Measurements from ENCODE around the gene ZBTB1.

Gene ZBTB1

GRCh38 chr14:64518229-64518628 lies 13.7 kb downstream of the ZBTB1 start:
- no peak overlapping the region for H3K4me3 ChIP-seq (replicated peaks in 1 of 2; ENCODE audit: low read depth in 2 of 2, low read length in 2 of 2)
- no peak for TF ChIP-seq CTCF (IDR thresholded peaks at IDR 0.05; ENCODE audit: low read depth, low read length)
- DNase-seq (ENCODE audit: low read depth in 2 of 2), result no peak

DNA sequence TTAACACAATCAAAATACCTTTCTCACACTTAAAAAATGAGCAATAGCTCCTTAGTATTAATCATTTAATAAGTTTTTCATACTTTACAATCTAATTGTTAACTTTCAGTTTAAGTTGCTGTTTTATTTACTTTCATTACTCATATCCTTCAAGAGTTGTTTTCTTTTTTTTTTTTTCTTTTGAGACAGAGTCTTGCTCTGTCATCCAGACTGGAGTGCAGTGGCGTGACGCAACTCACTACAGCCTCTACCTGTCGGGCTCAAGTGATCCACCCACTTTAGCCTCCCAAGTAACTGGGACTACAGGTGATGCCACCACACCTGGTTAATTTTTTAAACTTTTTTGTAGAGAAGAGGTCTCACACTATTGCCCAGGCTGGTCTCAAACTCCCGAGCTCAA lies 16.1 kb downstream of the ZBTB1 start:
- no peak for TF ChIP-seq CTCF (IDR thresholded peaks at IDR 0.05; ENCODE audit: low read depth, low read length)
- peak in 1 of 2 donors; percentile 50 for DNase-seq (ENCODE audit: low read depth in 2 of 2)
- no peak overlapping the region for H3K4me3 ChIP-seq (replicated peaks in 1 of 2; ENCODE audit: low read depth in 2 of 2, low read length in 2 of 2)

- no peak overlapping the region for H3K4me3 ChIP-seq (replicated peaks in 1 of 2; ENCODE audit: low read depth in 2 of 2, low read length in 2 of 2)
- no peak for DNase-seq (ENCODE audit: low read depth in 2 of 2)
- no peak for TF ChIP-seq CTCF (IDR thresholded peaks at IDR 0.05; ENCODE audit: low read depth, low read length)
Measured at GRCh38 chr14:64522591-64523355, 18.2 kb downstream of the ZBTB1 start.

DNA sequence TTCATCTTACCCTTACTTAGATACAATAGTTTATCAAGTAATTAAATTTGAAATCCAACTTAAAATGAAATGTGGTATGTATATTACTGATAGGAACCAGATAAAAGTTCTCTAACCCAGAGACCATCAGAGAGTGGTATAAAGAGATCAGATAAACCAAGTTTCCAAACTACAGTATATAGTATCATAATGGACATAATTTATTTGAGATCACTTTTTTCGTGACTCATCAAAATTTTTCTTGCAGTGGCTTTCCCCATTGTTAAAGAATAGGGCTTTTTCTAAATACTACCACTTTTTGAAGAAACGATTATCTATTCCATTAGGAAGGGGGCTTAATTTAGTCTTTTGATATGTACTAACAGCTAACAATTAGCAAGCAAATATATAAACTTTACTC lies 20.8 kb downstream of the ZBTB1 start:
- no peak overlapping the region for H3K4me3 ChIP-seq (replicated peaks in 1 of 2; ENCODE audit: low read depth in 2 of 2, low read length in 2 of 2)
- no peak for DNase-seq (ENCODE audit: low read depth in 2 of 2)
- TF ChIP-seq CTCF (IDR thresholded peaks at IDR 0.05; ENCODE audit: low read depth, low read length), result no peak

GRCh38 chr14:64531567-64531966 lies 27.0 kb downstream of the ZBTB1 start:
- TF ChIP-seq CTCF (IDR thresholded peaks at IDR 0.05; ENCODE audit: low read depth, low read length), result no peak
- H3K4me3 ChIP-seq (replicated peaks in 1 of 2; ENCODE audit: low read depth in 2 of 2, low read length in 2 of 2), result no peak overlapping the region
- no peak for DNase-seq (ENCODE audit: low read depth in 2 of 2)

DNA sequence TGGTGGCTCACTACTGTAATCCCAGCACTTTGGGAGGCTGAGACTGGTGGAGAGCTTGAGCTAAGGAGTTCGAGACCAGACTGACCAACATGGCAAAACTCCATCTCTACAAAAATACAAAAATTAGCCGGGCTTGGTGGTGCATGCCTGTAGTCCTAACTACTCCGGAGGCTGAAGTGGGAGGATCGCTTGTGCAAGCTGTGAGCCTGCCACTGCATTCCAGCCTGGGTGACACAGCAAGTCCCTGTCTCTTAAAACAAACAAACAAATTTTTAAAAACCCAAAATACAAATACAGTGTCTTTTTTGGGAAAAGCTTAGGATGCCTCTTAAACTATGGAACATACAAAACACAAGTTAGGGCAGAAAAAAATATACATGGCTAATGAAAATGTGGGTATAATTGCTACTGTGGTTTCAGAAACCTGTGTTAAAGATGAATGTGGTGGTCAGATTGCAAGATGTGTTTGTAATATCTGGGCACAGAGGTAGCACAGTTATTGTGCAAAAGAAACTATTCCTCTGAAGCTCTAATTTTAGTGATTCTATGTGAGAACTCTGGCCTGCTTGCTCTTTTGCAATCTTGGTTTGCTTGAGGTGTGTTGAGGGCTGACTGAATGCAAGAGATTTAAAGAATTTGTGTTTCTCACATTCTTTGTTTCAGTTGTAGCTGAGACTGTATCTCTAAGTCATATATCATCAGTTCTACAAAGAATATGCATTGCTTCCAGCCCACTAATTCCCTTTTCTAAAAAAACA lies 32.1 kb downstream of the ZBTB1 start:
- DNase-seq (ENCODE audit: low read depth in 2 of 2), result peak; percentile 40 to 47
- no peak for TF ChIP-seq CTCF (IDR thresholded peaks at IDR 0.05; ENCODE audit: low read depth, low read length)
- H3K4me3 ChIP-seq (replicated peaks in 1 of 2; ENCODE audit: low read depth in 2 of 2, low read length in 2 of 2), result no peak overlapping the region

Data from cardiac fibroblast (primary cell).